SK-N-MC (cell line): Measurements from ENCODE around the gene XPA.

Source experiments
- EZH2 ChIP-seq: fragments of 200-600 bp; sonication (generic); IDR thresholded peaks from one replicate; pipeline ENCODE4 v1.6.1; 2017; ENCODE audit warnings: antibody characterized with exemption
- POLR2AphosphoS5 ChIP-seq: IDR thresholded peaks from 2 replicates; pipeline ENCODE4 v1.6.1; 2012; ENCODE audit warnings: mild to moderate bottlenecking, low read depth, low read length, borderline replicate concordance

GRCh38 chr9:97666907-97667686, 30.0 kb downstream of the XPA start:
- no peak for TF ChIP-seq EZH2
- TF ChIP-seq POLR2AphosphoS5, result no peak
